IMR-90 (cell line): Measurements from ENCODE around the gene GRM4.

ENCODE experiments used
- BHLHE40 ChIP-seq: fragments of 150-350 bp; IDR thresholded peaks from 2 replicates; pipeline ENCODE4 v1.6.1; 2016; ENCODE audit warnings: mild to moderate bottlenecking, low read depth, low read length
- CEBPB ChIP-seq: IDR thresholded peaks from 2 replicates; pipeline ENCODE4 v1.6.1; 2012; ENCODE audit warnings: low read depth, low read length, improper control_type of control experiment
- CHD1 ChIP-seq: IDR thresholded peaks from 2 replicates; pipeline ENCODE4 v1.6.1; 2012; ENCODE audit warnings: low read depth, low read length, improper control_type of control experiment
- CTCF ChIP-seq: conservative IDR thresholded peaks from 2 replicates; pipeline ENCODE4 v1.5.1; 2012; ENCODE audit warnings: mild to moderate bottlenecking, low read depth, low read length, improper control_type of control experiment
- ELK1 ChIP-seq: fragments of 150-350 bp; IDR thresholded peaks from 2 replicates; pipeline ENCODE4 v1.6.1; 2016; ENCODE audit warnings: low read depth, mild to moderate bottlenecking, low read length, moderate library complexity, borderline replicate concordance
- FOS ChIP-seq: fragments of 150-350 bp; IDR thresholded peaks from 2 replicates; pipeline ENCODE4 v1.6.1; 2016; ENCODE audit warnings: low read depth, low read length
- MAFK ChIP-seq: IDR thresholded peaks from 2 replicates; pipeline ENCODE4 v1.6.1; 2012; ENCODE audit warnings: low read depth, low read length, improper control_type of control experiment
- MXI1 ChIP-seq: IDR thresholded peaks from 2 replicates; pipeline ENCODE4 v1.6.1; 2012; ENCODE audit warnings: low read depth, mild to moderate bottlenecking, low read length, moderate library complexity, borderline replicate concordance
- NFE2L2 ChIP-seq: fragments of 150-350 bp; IDR thresholded peaks from 2 replicates; pipeline ENCODE4 v1.6.1; 2016; ENCODE audit warnings: low read depth, mild to moderate bottlenecking, low read length
- POLR2A ChIP-seq: IDR thresholded peaks from 2 replicates; pipeline ENCODE4 v1.6.1; 2012; ENCODE audit warnings: mild to moderate bottlenecking, low read depth, low read length
- RAD21 ChIP-seq: IDR thresholded peaks from 2 replicates; pipeline ENCODE4 v1.6.1; 2012; ENCODE audit warnings: low read length, improper control_type of control experiment
- RFX5 ChIP-seq: IDR thresholded peaks from 2 replicates; pipeline ENCODE4 v1.8.0; 2012; ENCODE audit warnings: low read depth, mild to moderate bottlenecking, low read length, moderate library complexity
- USF2 ChIP-seq: fragments of 150-350 bp; IDR thresholded peaks from 2 replicates; pipeline ENCODE4 v1.6.1; 2017; ENCODE audit warnings: mild to moderate bottlenecking, antibody characterized with exemption, low read length, low read depth

DNA sequence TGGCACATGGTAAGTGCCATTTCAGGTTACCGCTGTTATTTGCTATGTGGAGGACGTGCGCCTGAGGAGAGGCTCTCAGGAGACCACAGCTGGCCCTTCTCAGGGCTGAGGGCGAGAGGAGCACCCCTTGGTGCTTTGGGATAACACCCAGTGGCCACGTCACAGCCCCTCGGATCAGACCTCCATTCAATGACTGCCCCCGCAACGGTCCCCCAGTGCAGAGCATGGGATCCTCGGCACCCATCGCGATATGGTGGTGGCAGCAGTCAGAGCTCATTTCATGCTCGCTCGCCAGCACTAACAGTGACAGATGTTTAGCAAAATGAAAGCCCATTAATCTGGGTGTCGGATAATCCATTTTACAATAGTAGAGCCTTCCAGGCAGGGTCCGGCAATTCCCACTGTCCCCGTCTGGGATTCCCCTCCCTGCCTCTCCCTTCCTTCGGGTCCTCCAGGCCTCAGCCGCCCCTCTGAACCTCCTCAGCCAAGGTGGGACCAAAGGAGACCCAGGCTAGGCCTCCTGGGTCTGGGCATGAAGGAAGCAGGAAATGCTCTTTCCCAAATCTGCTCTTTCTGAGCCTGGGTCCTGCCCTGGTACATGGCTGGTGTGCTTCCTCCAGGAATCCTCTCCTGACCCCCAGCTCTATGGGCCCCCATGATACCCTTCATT is 117.1 kb downstream of the GRM4 start:
- no peak for TF ChIP-seq POLR2A
- TF ChIP-seq CEBPB: no peak
- TF ChIP-seq CTCF: no peak
- TF ChIP-seq FOS: no peak
- TF ChIP-seq RAD21: no peak
- no peak for TF ChIP-seq ELK1
- TF ChIP-seq NFE2L2: no peak
- no peak for TF ChIP-seq CHD1
- TF ChIP-seq RFX5: no peak
- TF ChIP-seq MXI1: no peak
- no peak for TF ChIP-seq USF2
- TF ChIP-seq MAFK: no peak
- no peak for TF ChIP-seq BHLHE40
